ENCODE data around the gene DUSP28. TPM values are rescaled to one million over a fixed set of nuclear protein-coding genes. Genes with fewer than 3 reads are reported as not detected.
A peak's percentile ranks its signal among the peaks of the same experiment; 100 is the strongest.

The DUSP28 gene
- total and polyA plus RNA-seq, 10 of the 15 experiments (the other 5 are each of a cell fraction or from before 2014, with no cell fraction given) = 2.5 to 12.5 (median 6.4) TPM

DNA sequence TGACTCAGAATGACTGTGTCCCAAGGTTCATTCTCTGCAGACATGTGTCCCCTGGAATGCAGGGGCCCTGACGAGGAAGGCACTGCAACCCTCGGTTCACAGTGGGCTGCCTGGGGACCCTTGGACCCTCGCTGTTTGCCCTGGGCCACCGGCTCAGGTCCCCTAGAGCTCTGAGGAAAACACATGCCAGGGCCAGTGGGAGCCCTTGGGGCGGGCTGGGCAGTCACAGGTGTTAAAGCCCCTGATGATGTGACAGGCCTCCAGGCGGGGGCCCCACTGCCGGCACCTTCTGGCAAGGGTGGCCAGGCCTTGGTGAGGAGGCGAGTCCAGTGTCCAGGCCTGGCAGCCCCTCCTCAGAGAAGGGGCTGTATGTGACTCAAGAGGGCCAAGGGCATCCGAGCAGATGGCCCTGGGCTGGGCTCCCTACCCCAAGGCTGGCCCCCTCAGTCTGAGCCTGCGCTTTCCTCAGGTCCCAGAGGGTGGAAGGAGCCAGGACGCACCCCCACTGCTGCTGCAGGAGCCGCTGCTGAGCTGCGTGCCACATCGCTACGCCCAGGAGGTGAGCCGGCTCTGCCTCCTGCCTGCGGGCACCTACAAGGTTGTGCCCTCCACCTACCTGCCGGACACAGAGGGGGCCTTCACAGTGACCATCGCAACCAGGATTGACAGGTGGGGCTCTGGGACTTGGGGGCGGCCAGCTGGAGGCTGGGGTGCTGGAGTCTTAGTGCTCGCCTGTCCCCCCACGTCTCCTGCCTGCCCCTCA, 37.4 kb downstream of the DUSP28 start:
- Histone ChIP-seq H3K4me3 (no peak overlapping the region), H2AFZ (ENCODE audit: control insufficient read depth, low read depth, low read length) (no peak overlapping the region), H4K20me1 (ENCODE audit: control insufficient read depth, insufficient read depth) (no peaks in the 10 kb centered on the region), H3K27me3 (replicated peaks in 1 of 2; ENCODE audit: control insufficient read depth in 2 of 2, insufficient read depth in 2 of 2, low read length in 1 of 2) (no peaks in the 10 kb centered on the region), H3K27ac (ENCODE audit: control insufficient read depth, insufficient read depth) (no peak overlapping the region), H3K79me2 (ENCODE audit: control insufficient read depth, insufficient read depth, low read length) (no peaks in the 10 kb centered on the region), H3K36me3 (ENCODE audit: control insufficient read depth in 2 of 2, insufficient read depth in 2 of 2, low read length in 1 of 2) (peaks cover 0 to 22% of the 10 kb centered on the region in 2 experiments; a peak in 3 of 4 replicates), H3K9me3 (replicated peaks; ENCODE audit: control insufficient read depth, insufficient read depth, low read length) (no peaks in the 10 kb centered on the region), H3K4me1 (ENCODE audit: control insufficient read depth, insufficient read depth, low read length) (no peaks in the 10 kb centered on the region; the same call in 1 of the 2 replicates), H3K9ac (ENCODE audit: control insufficient read depth, insufficient read depth, low read length) (no peak overlapping the region), H3K4me2 (ENCODE audit: control insufficient read depth, insufficient read depth) (no peak overlapping the region)
- in situ Hi-C loops (cut with MboI) = no loop called here
- ATAC-seq (no peak), DNase-seq (ENCODE audit: low read depth, low spot score) (no peak), FAIRE-seq (no peak)
- ChIA-PET CTCF (no interaction called here), RAD21 (ENCODE audit: unreplicated experiment) (no interaction called here), POLR2A (no interaction called here), SMC1A (ENCODE audit: uncharacterized antibody, unreplicated experiment) (no interaction called here)
- no TSS peak for BruUV-seq (replicated peaks)
- TF ChIP-seq POLR2A (IDR thresholded peaks at IDR 0.05; ENCODE audit: low read depth, low read length) (0 out of 2 replicates have a peak, but pooled peaks have one; percentile 6), LARP7 (IDR thresholded peaks at IDR 0.05) (no peak), RB1 (IDR thresholded peaks at IDR 0.05; ENCODE audit: borderline replicate concordance) (no peak), TCF12 (IDR thresholded peaks at IDR 0.05; ENCODE audit: low read depth, low read length) (no peak)
- TF ChIP-seq, protein P1, sequence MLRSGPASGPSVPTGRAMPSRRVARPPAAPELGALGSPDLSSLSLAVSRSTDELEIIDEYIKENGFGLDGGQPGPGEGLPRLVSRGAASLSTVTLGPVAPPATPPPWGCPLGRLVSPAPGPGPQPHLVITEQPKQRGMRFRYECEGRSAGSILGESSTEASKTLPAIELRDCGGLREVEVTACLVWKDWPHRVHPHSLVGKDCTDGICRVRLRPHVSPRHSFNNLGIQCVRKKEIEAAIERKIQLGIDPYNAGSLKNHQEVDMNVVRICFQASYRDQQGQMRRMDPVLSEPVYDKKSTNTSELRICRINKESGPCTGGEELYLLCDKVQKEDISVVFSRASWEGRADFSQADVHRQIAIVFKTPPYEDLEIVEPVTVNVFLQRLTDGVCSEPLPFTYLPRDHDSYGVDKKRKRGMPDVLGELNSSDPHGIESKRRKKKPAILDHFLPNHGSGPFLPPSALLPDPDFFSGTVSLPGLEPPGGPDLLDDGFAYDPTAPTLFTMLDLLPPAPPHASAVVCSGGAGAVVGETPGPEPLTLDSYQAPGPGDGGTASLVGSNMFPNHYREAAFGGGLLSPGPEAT (IDR thresholded peaks at IDR 0.05; ENCODE audit: low read depth) = no peak
- WGBS (ENCODE audit: insufficient coverage, insufficient replicate concordance, low lambda C conversion rate, missing lambda C conversion rate) = 90% methylated on average over 19 of the region's 22 CpGs
- intact Hi-C loops (cut with micrococcal nuclease; ENCODE audit: unreplicated experiment) = no loop called here
